ENCODE results near the gene ANKS1A. TPM values are rescaled to one million over a fixed set of nuclear protein-coding genes. Genes with fewer than 3 reads are reported as not detected.
"Not testable (repeated sequence)": the region's sequence is repeated elsewhere in the genome, so short reads cannot be mapped to it uniquely, and the experiment has no call there.

The ANKS1A gene
- polyA plus RNA-seq, 3 donors: 1.7 to 8.0 (median 3.1) TPM

DNA sequence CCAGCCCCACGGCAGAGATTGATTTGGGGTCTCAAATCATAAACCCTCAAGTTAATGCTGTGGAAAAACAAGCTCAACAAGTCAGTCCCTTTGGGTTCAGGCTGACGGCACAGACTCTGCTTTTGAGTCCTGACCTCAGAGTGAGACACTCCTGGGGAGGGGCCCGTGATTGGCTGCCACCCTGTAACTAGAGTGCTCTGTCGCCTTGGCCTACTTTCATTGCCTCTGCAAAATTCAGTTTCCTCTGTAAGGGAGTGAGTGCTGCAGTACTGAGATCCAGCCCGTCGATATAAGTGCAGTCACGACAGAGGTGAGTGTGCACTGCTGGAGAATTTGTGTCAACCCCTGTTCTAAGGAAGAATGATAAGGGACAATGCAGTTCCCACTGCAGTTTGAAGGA is 105.6 kb downstream of the ANKS1A start:
- TF ChIP-seq, protein P1, sequence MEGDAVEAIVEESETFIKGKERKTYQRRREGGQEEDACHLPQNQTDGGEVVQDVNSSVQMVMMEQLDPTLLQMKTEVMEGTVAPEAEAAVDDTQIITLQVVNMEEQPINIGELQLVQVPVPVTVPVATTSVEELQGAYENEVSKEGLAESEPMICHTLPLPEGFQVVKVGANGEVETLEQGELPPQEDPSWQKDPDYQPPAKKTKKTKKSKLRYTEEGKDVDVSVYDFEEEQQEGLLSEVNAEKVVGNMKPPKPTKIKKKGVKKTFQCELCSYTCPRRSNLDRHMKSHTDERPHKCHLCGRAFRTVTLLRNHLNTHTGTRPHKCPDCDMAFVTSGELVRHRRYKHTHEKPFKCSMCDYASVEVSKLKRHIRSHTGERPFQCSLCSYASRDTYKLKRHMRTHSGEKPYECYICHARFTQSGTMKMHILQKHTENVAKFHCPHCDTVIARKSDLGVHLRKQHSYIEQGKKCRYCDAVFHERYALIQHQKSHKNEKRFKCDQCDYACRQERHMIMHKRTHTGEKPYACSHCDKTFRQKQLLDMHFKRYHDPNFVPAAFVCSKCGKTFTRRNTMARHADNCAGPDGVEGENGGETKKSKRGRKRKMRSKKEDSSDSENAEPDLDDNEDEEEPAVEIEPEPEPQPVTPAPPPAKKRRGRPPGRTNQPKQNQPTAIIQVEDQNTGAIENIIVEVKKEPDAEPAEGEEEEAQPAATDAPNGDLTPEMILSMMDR (IDR thresholded peaks at IDR 0.05): no peak
- no peaks in the 10 kb centered on the region for H3K27me3 Mint-ChIP-seq (ENCODE audit: low read depth in 3 of 3)
- H3K9ac ChIP-seq (ENCODE audit: insufficient read depth, low read length, poor library complexity, severe bottlenecking): no peak overlapping the region
- no peak overlapping the region for H3K4me3 Mint-ChIP-seq
- H3K27ac ChIP-seq (ENCODE audit: low read depth in 1 of 2, low read length in 2 of 2): no peak overlapping the region
- H2AFZ ChIP-seq (ENCODE audit: insufficient read depth, low read depth, low read length, poor library complexity, severe bottlenecking): no peak overlapping the region
- peaks cover 0 to 1% (median 0%) of the 10 kb centered on the region in 7 donors for H3K9me3 Mint-ChIP-seq
- peak overlapping the region in 1 of 7 donors; percentile 21 for H3K27ac Mint-ChIP-seq
- peaks cover 76 to 85% of the 10 kb centered on the region in 2 donors for H3K36me3 Mint-ChIP-seq
- no peaks in the 10 kb centered on the region for H3K4me1 Mint-ChIP-seq
- H3K4me2 ChIP-seq (replicated peaks; ENCODE audit: extremely low read depth, low read length, poor library complexity, severe bottlenecking): no peak overlapping the region
- no peaks in the 10 kb centered on the region for H3K79me2 ChIP-seq (ENCODE audit: insufficient read depth, low read length)
- H3K27me3 ChIP-seq (ENCODE audit: control insufficient read depth in 2 of 2, insufficient read depth in 2 of 2, low read length in 2 of 2): no peaks in the 10 kb centered on the region
- DNase-seq: no peak
- WGBS (ENCODE audit: insufficient coverage): 98% methylated on average over 7 of the region's 7 CpGs
- intact Hi-C loops (cut with micrococcal nuclease): no loop called here
- H3K9me3 ChIP-seq (replicated peaks in 1 of 2; ENCODE audit: control insufficient read depth in 1 of 2, insufficient read depth in 1 of 2, low read length in 2 of 2): no peaks in the 10 kb centered on the region
- peaks cover 79 to 92% of the 10 kb centered on the region in 2 donors for H3K36me3 ChIP-seq (replicated peaks in 1 of 2; ENCODE audit: control insufficient read depth in 1 of 2, insufficient read depth in 2 of 2, low read length in 2 of 2)
- H3K4me3 ChIP-seq (replicated peaks in 1 of 3; ENCODE audit: low read depth in 2 of 3, low read length in 3 of 3): no peak overlapping the region
- no peaks in the 10 kb centered on the region for H4K20me1 ChIP-seq (ENCODE audit: insufficient read depth, low read length)
- H3K4me1 ChIP-seq (ENCODE audit: control insufficient read depth in 1 of 2, insufficient read depth in 2 of 2, low read length in 2 of 2): no peaks in the 10 kb centered on the region

DNA sequence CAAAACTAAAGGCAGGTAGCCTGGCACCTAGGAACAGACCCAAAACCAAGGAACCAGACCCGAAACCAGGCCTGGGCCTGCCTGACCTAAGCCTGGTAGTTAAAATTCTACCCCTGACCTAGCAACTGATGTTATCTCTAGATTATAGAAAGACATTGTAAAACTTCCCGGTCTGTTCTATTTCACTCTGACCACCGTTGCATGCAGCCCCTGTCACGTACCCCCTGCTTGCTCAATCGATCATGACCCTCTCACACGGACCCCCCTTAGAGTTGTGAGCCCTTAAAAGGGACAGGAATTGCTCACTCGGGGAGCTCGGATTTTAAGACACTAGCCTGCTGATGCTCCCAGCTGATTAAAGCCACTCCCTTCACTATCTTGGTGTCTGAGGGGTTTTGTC is 109.4 kb downstream of the ANKS1A start:
- intact Hi-C loops (cut with micrococcal nuclease); H3K4me2 ChIP-seq (replicated peaks; ENCODE audit: extremely low read depth, low read length, poor library complexity, severe bottlenecking); H4K20me1 ChIP-seq (ENCODE audit: insufficient read depth, low read length); H3K4me3 Mint-ChIP-seq; H3K79me2 ChIP-seq (ENCODE audit: insufficient read depth, low read length); H3K9ac ChIP-seq (ENCODE audit: insufficient read depth, low read length, poor library complexity, severe bottlenecking); H3K27me3 ChIP-seq (ENCODE audit: control insufficient read depth in 2 of 2, insufficient read depth in 2 of 2, low read length in 2 of 2); H3K4me1 ChIP-seq (ENCODE audit: control insufficient read depth in 1 of 2, insufficient read depth in 2 of 2, low read length in 2 of 2); H3K9me3 Mint-ChIP-seq; H3K27me3 Mint-ChIP-seq (ENCODE audit: low read depth in 3 of 3); H3K27ac ChIP-seq (ENCODE audit: low read depth in 1 of 2, low read length in 2 of 2); DNase-seq; H3K4me3 ChIP-seq (replicated peaks in 1 of 3; ENCODE audit: low read depth in 2 of 3, low read length in 3 of 3); H3K27ac Mint-ChIP-seq; H3K4me1 Mint-ChIP-seq; H3K9me3 ChIP-seq (replicated peaks in 1 of 2; ENCODE audit: control insufficient read depth in 1 of 2, insufficient read depth in 1 of 2, low read length in 2 of 2); H2AFZ ChIP-seq (ENCODE audit: insufficient read depth, low read depth, low read length, poor library complexity, severe bottlenecking): not testable (repeated sequence)
- 100% methylated on average over 1 of the region's 8 CpGs for WGBS (ENCODE audit: insufficient coverage)
- peaks cover 61 to 76% of the 10 kb centered on the region in 2 donors for H3K36me3 Mint-ChIP-seq
- peaks cover 59 to 79% of the 10 kb centered on the region in 2 donors for H3K36me3 ChIP-seq (replicated peaks in 1 of 2; ENCODE audit: control insufficient read depth in 1 of 2, insufficient read depth in 2 of 2, low read length in 2 of 2)

DNA sequence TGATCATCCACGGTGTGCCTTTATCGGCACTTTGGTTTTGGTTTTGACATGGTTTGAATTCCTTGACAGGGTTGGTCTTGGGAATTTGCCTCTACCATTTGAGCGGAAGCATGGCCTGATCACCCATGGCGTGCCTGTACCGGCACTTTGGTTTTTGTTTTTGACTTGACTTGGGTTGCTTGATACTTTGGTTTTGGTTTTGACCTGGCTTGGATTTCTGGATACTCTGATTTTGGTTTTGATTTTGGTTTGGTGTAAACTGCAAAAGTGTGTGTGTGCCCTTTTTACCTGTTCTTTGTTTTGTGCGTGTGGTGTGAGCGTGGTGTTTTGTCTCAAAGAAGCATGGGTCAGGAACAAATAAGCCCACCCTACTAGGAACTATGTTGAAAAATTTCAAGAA is 110.1 kb downstream of the ANKS1A start:
- H3K9me3 Mint-ChIP-seq; intact Hi-C loops (cut with micrococcal nuclease); H3K4me2 ChIP-seq (replicated peaks; ENCODE audit: extremely low read depth, low read length, poor library complexity, severe bottlenecking); H2AFZ ChIP-seq (ENCODE audit: insufficient read depth, low read depth, low read length, poor library complexity, severe bottlenecking); H3K27me3 ChIP-seq (ENCODE audit: control insufficient read depth in 2 of 2, insufficient read depth in 2 of 2, low read length in 2 of 2); H3K27me3 Mint-ChIP-seq (ENCODE audit: low read depth in 3 of 3); H3K4me1 ChIP-seq (ENCODE audit: control insufficient read depth in 1 of 2, insufficient read depth in 2 of 2, low read length in 2 of 2); H3K79me2 ChIP-seq (ENCODE audit: insufficient read depth, low read length); H3K4me3 Mint-ChIP-seq; H3K27ac Mint-ChIP-seq; H4K20me1 ChIP-seq (ENCODE audit: insufficient read depth, low read length); H3K9ac ChIP-seq (ENCODE audit: insufficient read depth, low read length, poor library complexity, severe bottlenecking); H3K4me3 ChIP-seq (replicated peaks in 1 of 3; ENCODE audit: low read depth in 2 of 3, low read length in 3 of 3); DNase-seq; H3K4me1 Mint-ChIP-seq; H3K27ac ChIP-seq (ENCODE audit: low read depth in 1 of 2, low read length in 2 of 2); H3K9me3 ChIP-seq (replicated peaks in 1 of 2; ENCODE audit: control insufficient read depth in 1 of 2, insufficient read depth in 1 of 2, low read length in 2 of 2): not testable (repeated sequence)
- peaks cover 54 to 79% of the 10 kb centered on the region in 2 donors for H3K36me3 ChIP-seq (replicated peaks in 1 of 2; ENCODE audit: control insufficient read depth in 1 of 2, insufficient read depth in 2 of 2, low read length in 2 of 2)
- 100% methylated on average over 4 of the region's 7 CpGs for WGBS (ENCODE audit: insufficient coverage)
- H3K36me3 Mint-ChIP-seq: peaks cover 60 to 75% of the 10 kb centered on the region in 2 donors

DNA sequence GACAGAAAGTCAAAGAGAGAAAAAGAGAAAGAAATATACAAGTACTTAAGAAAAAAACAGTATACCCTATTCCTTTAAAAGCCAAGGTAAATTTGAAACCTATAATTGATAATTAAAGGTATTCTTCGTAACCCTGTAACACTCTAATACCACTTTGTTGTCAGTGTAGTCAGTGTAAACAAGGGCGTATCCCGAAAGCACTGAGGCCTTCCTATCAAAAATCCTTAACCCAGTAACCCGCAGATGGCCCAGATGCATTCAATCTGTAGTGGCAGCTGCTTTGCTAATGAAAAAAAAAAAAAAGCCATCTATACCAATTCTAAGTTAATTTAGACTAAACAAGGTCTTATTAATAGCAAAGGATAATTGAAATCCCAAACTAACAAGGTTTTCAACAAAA is 110.9 kb downstream of the ANKS1A start:
- intact Hi-C loops (cut with micrococcal nuclease): not testable (repeated sequence)
- peaks cover 56 to 72% of the 10 kb centered on the region in 2 donors for H3K36me3 Mint-ChIP-seq

More for the DNA sequence above, 110.9 kb downstream of the ANKS1A start:
- H3K9me3 ChIP-seq (replicated peaks in 1 of 2; ENCODE audit: control insufficient read depth in 1 of 2, insufficient read depth in 1 of 2, low read length in 2 of 2); H3K4me1 ChIP-seq (ENCODE audit: control insufficient read depth in 1 of 2, insufficient read depth in 2 of 2, low read length in 2 of 2); H3K9me3 Mint-ChIP-seq; H4K20me1 ChIP-seq (ENCODE audit: insufficient read depth, low read length); H2AFZ ChIP-seq (ENCODE audit: insufficient read depth, low read depth, low read length, poor library complexity, severe bottlenecking); DNase-seq; H3K4me1 Mint-ChIP-seq; H3K4me3 Mint-ChIP-seq; H3K27ac ChIP-seq (ENCODE audit: low read depth in 1 of 2, low read length in 2 of 2); H3K27me3 Mint-ChIP-seq (ENCODE audit: low read depth in 3 of 3); H3K4me2 ChIP-seq (replicated peaks; ENCODE audit: extremely low read depth, low read length, poor library complexity, severe bottlenecking); H3K27me3 ChIP-seq (ENCODE audit: control insufficient read depth in 2 of 2, insufficient read depth in 2 of 2, low read length in 2 of 2); H3K9ac ChIP-seq (ENCODE audit: insufficient read depth, low read length, poor library complexity, severe bottlenecking); H3K79me2 ChIP-seq (ENCODE audit: insufficient read depth, low read length); H3K27ac Mint-ChIP-seq; H3K4me3 ChIP-seq (replicated peaks in 1 of 3; ENCODE audit: low read depth in 2 of 3, low read length in 3 of 3): not testable (repeated sequence)
- WGBS (ENCODE audit: insufficient coverage): no CpG with 5 or more reads among the region's 4 CpGs
- H3K36me3 ChIP-seq (replicated peaks in 1 of 2; ENCODE audit: control insufficient read depth in 1 of 2, insufficient read depth in 2 of 2, low read length in 2 of 2): peaks cover 48 to 76% of the 10 kb centered on the region in 2 donors

Data from CD14-positive monocyte (primary cell).